IPS-18c (cell line): ENCODE measurements around the gene ZNF81.
"Not testable (repeated sequence)": the region's sequence is repeated elsewhere in the genome, so short reads cannot be mapped to it uniquely, and the experiment has no call there.

ENCODE experiments used
- H3K4me3 ChIP-seq: 2 replicates; pipeline ENCODE4 v1.7.0; 2013; ENCODE audit warnings: low read depth, mild to moderate bottlenecking, low read length, moderate library complexity; ENCODE audit not compliant: insufficient read depth
- H3K9me3 ChIP-seq: one replicate; pipeline ENCODE4 v1.6.1; 2013; ENCODE audit warnings: mild to moderate bottlenecking, low read length, moderate library complexity; ENCODE audit not compliant: control insufficient read depth, insufficient read depth

The ZNF81 gene

GRCh38 chrX:47958761-47959342 lies 122.2 kb downstream of the ZNF81 start:
- no peak overlapping the region for H3K4me3 ChIP-seq
- H3K9me3 ChIP-seq = peaks cover 2% of the 10 kb centered on the region

- Histone ChIP-seq H3K4me3 (no peak overlapping the region), H3K9me3 (peaks cover 8% of the 10 kb centered on the region)
These were observed 123.7 kb downstream of the ZNF81 start for GRCh38 chrX:47960406-47960805.

- H3K4me3 ChIP-seq = not testable (repeated sequence)
- peaks cover 14% of the 10 kb centered on the region for H3K9me3 ChIP-seq
These were observed 125.1 kb downstream of the ZNF81 start for GRCh38 chrX:47961830-47962229.

- H3K4me3 ChIP-seq = not testable (repeated sequence)
- H3K9me3 ChIP-seq = peaks cover 21% of the 10 kb centered on the region
These were observed 128.8 kb downstream of the ZNF81 start for GRCh38 chrX:47965526-47965925.
